ENCODE results near the gene PTCD1. TPM values are rescaled to one million over a fixed set of nuclear protein-coding genes. Genes with fewer than 3 reads are reported as not detected.
A peak's percentile ranks its signal among the peaks of the same experiment; 100 is the strongest.

PTCD1 gene
- total and polyA plus RNA-seq, 9 of the 15 experiments (the other 6 are each of a cell fraction or from before 2014, with no cell fraction given), result 0.46 to 17.1 (median 6.2) TPM

GRCh38 chr7:99472561-99473314 lies 34.1 kb upstream of the PTCD1 start, which contains the start of gene ZNF789 (continued):
- TF ChIP-seq TAF1 (IDR thresholded peaks at IDR 0.05; ENCODE audit: control insufficient read depth, extremely low read depth, insufficient read depth, low read length, severe bottlenecking) (peak; percentile 96), HEY1 (CRISPR knock-in tag; IDR thresholded peaks at IDR 0.05; ENCODE audit: borderline replicate concordance) (no peak), ZNF707 (CRISPR knock-in tag; conservative IDR thresholded peaks at IDR 0.05) (no peak), XRCC4 (IDR thresholded peaks at IDR 0.05; ENCODE audit: extremely low read depth, insufficient read depth, insufficient read length) (no peak), ILF3 (IDR thresholded peaks at IDR 0.05; ENCODE audit: borderline replicate concordance) (peak; percentile 74; the same call in 1 of the 2 replicates), KLF16 (IDR thresholded peaks at IDR 0.05) (no peak), HDAC6 (IDR thresholded peaks at IDR 0.05; ENCODE audit: low read depth, low read length) (no peak), THRAP3 (IDR thresholded peaks at IDR 0.05; ENCODE audit: borderline replicate concordance) (no peak), CHAMP1 (IDR thresholded peaks at IDR 0.05) (no peak), NCOA2 (IDR thresholded peaks at IDR 0.05; ENCODE audit: partially characterized antibody in 2 of 2) (no peak), RREB1 (CRISPR knock-in tag; IDR thresholded peaks at IDR 0.05) (no peak; the same call in 1 of the 2 replicates)
- TF ChIP-seq, protein P1, sequence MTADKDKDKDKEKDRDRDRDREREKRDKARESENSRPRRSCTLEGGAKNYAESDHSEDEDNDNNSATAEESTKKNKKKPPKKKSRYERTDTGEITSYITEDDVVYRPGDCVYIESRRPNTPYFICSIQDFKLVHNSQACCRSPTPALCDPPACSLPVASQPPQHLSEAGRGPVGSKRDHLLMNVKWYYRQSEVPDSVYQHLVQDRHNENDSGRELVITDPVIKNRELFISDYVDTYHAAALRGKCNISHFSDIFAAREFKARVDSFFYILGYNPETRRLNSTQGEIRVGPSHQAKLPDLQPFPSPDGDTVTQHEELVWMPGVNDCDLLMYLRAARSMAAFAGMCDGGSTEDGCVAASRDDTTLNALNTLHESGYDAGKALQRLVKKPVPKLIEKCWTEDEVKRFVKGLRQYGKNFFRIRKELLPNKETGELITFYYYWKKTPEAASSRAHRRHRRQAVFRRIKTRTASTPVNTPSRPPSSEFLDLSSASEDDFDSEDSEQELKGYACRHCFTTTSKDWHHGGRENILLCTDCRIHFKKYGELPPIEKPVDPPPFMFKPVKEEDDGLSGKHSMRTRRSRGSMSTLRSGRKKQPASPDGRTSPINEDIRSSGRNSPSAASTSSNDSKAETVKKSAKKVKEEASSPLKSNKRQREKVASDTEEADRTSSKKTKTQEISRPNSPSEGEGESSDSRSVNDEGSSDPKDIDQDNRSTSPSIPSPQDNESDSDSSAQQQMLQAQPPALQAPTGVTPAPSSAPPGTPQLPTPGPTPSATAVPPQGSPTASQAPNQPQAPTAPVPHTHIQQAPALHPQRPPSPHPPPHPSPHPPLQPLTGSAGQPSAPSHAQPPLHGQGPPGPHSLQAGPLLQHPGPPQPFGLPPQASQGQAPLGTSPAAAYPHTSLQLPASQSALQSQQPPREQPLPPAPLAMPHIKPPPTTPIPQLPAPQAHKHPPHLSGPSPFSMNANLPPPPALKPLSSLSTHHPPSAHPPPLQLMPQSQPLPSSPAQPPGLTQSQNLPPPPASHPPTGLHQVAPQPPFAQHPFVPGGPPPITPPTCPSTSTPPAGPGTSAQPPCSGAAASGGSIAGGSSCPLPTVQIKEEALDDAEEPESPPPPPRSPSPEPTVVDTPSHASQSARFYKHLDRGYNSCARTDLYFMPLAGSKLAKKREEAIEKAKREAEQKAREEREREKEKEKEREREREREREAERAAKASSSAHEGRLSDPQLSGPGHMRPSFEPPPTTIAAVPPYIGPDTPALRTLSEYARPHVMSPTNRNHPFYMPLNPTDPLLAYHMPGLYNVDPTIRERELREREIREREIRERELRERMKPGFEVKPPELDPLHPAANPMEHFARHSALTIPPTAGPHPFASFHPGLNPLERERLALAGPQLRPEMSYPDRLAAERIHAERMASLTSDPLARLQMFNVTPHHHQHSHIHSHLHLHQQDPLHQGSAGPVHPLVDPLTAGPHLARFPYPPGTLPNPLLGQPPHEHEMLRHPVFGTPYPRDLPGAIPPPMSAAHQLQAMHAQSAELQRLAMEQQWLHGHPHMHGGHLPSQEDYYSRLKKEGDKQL (CRISPR knock-in tag; IDR thresholded peaks at IDR 0.05; ENCODE audit: borderline replicate concordance), result no peak
